Ammon's horn (tissue), 1 donor: ENCODE data around the gene UBE2G1.
"Not testable (repeated sequence)": the region's sequence is repeated elsewhere in the genome, so short reads cannot be mapped to it uniquely, and the experiment has no call there.

Experiments
- DNase-seq: peaks from one replicate; pipeline ENCODE4 v3.0.0-alpha.2; 2016; ENCODE audit warnings: low spot score

Gene UBE2G1, protein sequence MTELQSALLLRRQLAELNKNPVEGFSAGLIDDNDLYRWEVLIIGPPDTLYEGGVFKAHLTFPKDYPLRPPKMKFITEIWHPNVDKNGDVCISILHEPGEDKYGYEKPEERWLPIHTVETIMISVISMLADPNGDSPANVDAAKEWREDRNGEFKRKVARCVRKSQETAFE

GRCh38 chr17:4366327-4367063 lies at the start of gene UBE2G1:
Gene UBE2G1 (minus strand): TSS chr17:4366675. CDS start chr17:4366316, 359 bp downstream.
- DNase-seq: peak; percentile 97

GRCh38 chr17:4412933-4413831 lies 46.7 kb upstream of the UBE2G1 start:
- peak; percentile 93 for DNase-seq

- DNase-seq: no peak
Observed at GRCh38 chr17:4411201-4411600, 44.7 kb upstream of the UBE2G1 start.

DNA sequence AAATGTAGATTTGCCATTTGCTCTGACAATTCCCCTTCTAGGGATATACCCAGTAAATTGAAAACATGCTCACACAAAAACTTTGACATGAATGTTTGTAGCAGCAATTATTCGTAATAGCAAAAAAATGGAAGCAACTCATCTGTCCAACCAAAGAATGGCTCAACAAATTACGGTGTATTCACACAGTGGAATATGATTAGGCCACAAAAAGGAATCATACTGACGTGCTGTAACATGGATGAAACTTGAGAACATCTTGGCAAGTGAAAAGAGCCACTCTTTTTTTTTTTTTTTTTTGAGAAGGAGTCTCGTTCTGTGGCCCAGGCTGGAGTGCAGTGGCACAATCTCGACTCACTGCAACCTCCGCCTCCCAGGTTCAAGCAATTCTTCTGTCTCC lies 43.2 kb upstream of the UBE2G1 start:
- DNase-seq: no peak

- peak; percentile 20 for DNase-seq
Observed at GRCh38 chr17:4407851-4408250, 41.4 kb upstream of the UBE2G1 start.

- no peak for DNase-seq
Observed at GRCh38 chr17:4407216-4407615, 40.7 kb upstream of the UBE2G1 start.

GRCh38 chr17:4406386-4406785 lies 39.9 kb upstream of the UBE2G1 start:
- no peak for DNase-seq

DNA sequence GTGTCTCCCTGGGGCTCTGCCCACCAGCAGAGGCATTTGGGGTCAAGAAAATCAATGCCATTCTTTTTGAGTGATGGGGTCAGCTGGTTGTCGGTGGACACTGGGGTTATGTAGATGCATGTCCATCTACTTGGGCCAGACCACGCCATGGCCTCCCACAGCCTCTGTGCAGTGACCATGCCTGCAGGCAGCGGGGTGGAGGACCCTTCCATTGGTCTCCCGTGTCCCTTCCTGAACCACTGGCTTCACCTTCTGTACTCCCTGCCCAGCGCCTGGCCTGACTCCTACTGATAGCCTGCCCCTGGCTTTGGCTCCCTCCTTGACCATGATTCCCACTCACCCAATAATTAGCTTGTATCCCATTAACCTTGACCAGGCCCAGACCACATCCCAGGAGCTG lies 39.2 kb upstream of the UBE2G1 start:
- no peak for DNase-seq

DNA sequence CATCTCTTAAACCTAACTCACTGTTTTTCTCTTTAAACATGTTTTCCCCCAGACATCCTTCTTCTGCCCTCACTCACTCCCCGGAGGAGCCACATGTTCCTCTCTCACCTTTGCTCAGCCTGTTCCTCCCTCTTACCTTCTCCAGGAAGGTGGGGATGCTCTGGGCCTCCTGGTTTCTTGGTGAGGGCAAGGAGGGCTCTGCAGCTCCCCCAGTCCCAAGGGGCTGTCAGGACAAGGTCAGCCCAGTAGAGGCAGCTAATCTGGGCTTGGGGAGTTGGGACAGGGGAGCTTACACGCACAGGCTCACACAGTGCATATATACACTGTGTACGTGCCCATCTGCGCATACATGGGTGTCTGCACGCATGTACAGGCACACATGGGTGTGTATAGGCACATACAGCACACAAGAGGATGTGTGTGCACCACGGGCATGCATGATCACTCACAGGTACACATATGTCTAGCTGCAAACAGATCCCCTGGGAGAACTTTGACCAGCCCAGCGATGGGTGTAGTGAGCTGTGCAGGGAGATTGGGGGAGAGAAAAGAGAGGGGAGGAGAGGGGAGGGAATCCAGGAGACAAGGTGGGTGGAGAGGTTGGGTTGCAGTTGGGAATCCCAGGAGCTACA lies 38.7 kb upstream of the UBE2G1 start:
- no peak for DNase-seq

DNA sequence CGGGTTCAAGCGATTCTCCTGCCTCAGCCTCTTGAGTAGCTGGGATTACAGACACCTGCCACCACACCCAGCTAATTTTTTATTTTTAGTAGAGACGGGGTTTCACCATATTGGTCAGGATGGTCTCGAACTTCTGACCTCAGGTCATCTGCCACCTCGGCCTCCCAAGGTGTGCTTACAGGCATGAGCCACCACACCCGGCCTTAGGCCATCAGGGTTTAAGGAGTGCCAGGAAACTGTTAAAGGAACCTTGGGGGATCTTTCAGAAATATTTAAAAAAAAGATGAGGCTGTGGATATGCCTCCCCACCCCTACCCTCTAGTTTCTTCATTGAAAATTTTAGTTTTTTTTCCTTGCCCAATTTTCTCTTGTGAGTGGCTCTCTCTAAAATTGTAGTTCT lies 31.4 kb upstream of the UBE2G1 start:
- DNase-seq: no peak

GRCh38 chr17:4395111-4395478 lies 28.6 kb upstream of the UBE2G1 start:
- DNase-seq: no peak

DNA sequence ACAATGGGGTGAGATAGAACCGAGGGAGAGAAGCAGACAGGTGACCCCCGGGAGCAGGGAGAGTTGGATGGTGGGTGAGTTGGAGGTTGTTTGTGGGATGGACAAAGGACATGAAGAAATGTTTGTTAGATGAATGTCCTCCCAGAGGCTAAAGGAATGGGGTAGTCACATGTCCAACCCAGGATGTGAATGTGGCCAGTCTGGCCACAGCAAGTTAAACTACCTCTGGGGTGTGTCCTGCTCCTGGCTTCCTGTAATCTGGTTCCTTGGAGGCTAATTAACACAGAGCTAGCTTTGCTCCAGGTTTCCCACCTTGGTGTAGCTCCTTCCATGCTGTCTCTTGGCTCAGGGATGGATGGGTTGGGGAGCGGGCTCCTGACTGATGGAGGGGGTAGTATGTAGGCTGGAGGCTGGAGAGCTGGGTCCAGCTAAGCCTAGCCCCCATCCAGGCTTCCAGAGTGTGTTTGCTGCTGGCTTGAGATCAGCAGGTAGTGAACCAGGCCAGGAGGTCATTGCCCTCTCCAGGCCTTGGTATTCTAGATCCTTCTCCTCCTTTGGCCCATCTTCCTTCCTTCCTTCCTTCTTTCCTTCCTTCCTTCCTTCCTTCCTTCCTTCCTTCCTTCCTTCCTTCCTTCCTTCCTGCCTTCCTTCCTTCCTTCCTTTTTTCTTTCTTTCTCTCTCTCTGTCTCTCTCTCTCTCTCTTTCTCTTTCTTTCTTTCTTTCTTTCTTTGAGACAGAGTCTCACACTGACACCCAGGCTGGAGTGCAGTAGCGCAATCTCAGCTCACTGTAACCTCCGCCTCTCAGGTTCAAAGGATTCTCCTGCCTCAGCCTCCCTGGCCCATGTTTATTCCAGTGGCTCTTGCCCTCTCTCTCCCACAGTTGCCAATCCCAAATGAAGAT lies 28.0 kb upstream of the UBE2G1 start:
- no peak for DNase-seq

- no peak for DNase-seq
Observed at GRCh38 chr17:4393806-4394205, 27.3 kb upstream of the UBE2G1 start.

DNA sequence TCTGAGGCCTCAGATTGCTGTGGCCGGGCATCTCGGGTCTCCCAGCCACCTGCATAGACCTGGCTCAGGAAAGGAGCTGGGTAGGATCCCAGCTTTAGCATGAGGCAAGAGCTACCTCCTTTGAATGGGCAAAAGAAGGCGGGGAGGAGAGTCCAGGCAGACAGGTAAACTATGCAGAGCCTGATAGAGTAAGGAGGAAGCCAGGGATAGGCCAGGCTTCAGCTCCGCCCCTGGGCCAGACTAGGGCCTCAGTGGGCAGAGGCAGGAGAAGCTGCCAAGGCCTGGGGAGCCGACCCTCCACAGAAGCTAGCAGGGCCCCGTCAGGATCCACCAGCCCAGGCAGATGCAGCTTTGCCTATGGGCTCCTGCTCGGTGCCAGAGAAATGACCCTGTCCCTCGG lies 22.6 kb upstream of the UBE2G1 start:
- DNase-seq: no peak

DNA sequence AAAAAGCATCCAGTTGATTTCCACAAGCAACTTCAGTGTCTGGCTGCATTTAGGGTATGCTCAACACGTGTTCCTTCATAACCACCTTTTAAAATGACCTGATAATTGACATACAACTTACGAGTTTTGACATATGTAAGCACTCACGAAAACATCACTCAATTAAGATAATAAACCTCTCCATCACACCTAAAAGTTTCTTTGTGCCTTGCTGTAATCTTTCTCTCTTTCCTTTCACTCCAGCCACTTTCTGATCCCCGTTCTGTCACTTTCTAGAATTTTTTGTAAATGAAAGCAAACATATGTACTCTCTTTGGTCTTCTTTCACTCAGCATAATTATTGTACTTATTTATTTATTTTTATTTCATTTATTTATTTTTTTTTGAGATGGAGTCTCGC lies 20.7 kb upstream of the UBE2G1 start:
- DNase-seq: no peak

GRCh38 chr17:4386406-4386805 lies 19.9 kb upstream of the UBE2G1 start:
- DNase-seq: no peak

GRCh38 chr17:4381690-4382671 lies 15.5 kb upstream of the UBE2G1 start:
- no peak for DNase-seq

- no peak for DNase-seq
Observed at GRCh38 chr17:4378626-4379025, 12.2 kb upstream of the UBE2G1 start.

DNA sequence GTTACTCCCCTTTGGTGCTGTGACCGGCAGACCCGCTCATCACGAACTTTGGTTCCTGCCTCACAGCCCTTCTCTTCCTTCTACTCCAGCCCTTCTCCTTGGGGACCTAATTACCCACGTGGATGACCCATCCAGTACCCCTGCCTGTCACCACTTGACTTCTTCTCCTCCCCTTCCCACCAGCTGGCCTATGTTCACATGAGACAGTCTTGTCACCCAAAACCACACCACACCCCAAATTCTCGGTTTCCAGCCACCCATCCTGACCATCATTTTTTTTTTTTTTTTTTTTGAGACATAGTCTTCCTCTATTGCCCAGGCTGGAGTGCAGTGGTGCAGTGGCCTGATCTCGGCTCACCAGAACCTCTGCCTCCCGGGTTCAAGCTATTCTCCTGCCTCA lies 10.8 kb upstream of the UBE2G1 start:
- not testable (repeated sequence) for DNase-seq

DNA sequence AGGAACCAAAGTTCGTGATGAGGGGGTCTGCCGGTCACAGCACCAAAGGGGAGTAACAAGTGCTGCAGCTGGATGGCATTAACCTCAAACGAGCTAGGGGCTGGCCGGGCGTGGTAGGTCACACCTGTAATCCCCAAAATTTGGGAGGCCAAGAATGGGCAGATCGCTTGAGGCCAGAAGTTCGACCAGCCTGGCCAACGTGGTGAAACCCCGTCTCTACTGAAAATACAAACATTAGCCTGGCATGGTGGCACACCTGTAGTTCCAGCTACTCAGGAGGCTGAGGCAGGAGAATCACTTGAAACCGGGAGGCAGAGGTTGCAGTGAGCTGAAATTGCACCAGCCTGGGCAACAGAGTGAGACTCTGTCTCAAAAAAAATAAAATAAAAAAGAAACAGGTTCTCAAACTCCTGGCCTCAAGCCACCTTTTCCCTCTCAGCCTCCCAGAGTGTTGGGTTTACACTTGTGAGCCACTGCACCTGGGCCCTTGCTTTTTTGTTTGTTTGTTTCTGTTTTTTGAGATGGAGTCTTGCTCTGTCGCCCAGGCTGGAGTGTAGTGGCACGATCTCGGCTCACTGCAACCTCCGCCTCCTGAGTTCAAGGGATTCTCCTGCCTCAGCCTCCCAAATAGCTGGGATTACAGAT lies 9.4 kb upstream of the UBE2G1 start:
- DNase-seq: not testable (repeated sequence)
